ENCODE results near the gene DZANK1. TPM values are rescaled to one million over a fixed set of nuclear protein-coding genes. Genes with fewer than 3 reads are reported as not detected.
"Not testable (repeated sequence)": the region's sequence is repeated elsewhere in the genome, so short reads cannot be mapped to it uniquely, and the experiment has no call there.

The DZANK1 gene
- total RNA-seq: 1.2 and 1.5 TPM in 2 replicates

- intact Hi-C loops (cut with micrococcal nuclease): loop anchor here (1.0 to 2.0 kb wide), 7 partner anchors 30 to 962 kb away; partner anchors contain the start of genes MGME1, RBBP9, SEC23B and SMIM26
These were observed at the start of gene DZANK1, which contains the start of gene POLR3F for GRCh38 chr20:18466894-18467730. DZANK1 (minus strand) TSS chr20:18467030; CDS start chr20:18465358, 1,672 bp downstream. POLR3F (plus strand) TSS chr20:18467390; CDS start chr20:18467507, 117 bp downstream.

- intact Hi-C loops (cut with micrococcal nuclease): no loop called here
These were observed 49.1 kb upstream of the DZANK1 start for GRCh38 chr20:18515973-18516372.

DNA sequence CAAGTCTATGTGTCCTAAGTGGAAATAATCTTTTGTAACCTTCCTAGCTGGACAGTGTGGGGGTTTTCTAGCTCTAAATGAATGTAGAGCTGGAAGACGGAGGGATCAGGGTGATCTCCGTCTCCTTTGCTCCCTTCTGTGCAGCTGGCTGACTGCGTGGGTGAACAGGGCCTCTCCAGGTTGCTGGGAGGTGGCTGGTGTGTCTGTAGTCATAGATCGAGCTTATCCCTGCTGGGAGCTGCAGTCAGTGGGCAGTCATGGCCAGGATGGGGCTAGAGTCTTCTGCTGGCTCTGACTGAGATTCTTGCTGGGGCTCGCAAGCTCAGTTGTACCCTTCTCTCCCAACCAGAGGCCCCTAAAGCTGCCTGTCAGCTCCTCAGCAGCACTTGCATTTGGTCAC lies 47.3 kb upstream of the DZANK1 start:
- intact Hi-C loops (cut with micrococcal nuclease): no loop called here

DNA sequence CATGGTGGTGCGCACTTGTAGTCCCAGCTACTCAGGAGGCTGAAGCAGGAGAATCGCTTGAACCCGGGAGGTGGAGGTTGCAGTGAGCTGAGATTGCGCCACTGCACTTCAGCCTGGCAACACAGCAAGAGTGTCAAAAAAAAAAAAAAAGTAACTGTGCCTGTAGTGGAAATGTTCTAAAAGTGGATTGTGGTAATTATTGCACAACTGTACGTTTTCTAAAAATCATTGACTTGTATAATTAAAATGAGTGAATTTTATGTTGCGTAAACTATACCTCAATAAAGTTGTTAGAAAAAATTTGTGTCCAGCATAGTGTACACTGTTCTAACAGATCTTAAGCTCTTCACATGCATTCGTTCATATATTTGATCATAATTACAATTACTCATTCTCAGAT lies 46.4 kb upstream of the DZANK1 start:
- intact Hi-C loops (cut with micrococcal nuclease): no loop called here

- intact Hi-C loops (cut with micrococcal nuclease): no loop called here
These were observed 44.7 kb upstream of the DZANK1 start for GRCh38 chr20:18511571-18511970.

- intact Hi-C loops (cut with micrococcal nuclease): loop anchor here (1.0 to 5.0 kb wide), 11 partner anchors 10 to 1002 kb away; partner anchors contain the start of genes DZANK1, KAT14, PET117 and POLR3F
These were observed 40.7 kb upstream of the DZANK1 start, which contains the start of gene SEC23B for GRCh38 chr20:18507218-18508191. SEC23B (plus strand) TSS chr20:18507940; CDS start chr20:18510836, 2,896 bp downstream.

- intact Hi-C loops (cut with micrococcal nuclease): loop anchor here (1.0 to 5.0 kb wide), 11 partner anchors 9 to 1001 kb away; partner anchors contain the start of genes DZANK1, KAT14, PET117 and POLR3F
These were observed 39.9 kb upstream of the DZANK1 start for GRCh38 chr20:18506744-18507143.

DNA sequence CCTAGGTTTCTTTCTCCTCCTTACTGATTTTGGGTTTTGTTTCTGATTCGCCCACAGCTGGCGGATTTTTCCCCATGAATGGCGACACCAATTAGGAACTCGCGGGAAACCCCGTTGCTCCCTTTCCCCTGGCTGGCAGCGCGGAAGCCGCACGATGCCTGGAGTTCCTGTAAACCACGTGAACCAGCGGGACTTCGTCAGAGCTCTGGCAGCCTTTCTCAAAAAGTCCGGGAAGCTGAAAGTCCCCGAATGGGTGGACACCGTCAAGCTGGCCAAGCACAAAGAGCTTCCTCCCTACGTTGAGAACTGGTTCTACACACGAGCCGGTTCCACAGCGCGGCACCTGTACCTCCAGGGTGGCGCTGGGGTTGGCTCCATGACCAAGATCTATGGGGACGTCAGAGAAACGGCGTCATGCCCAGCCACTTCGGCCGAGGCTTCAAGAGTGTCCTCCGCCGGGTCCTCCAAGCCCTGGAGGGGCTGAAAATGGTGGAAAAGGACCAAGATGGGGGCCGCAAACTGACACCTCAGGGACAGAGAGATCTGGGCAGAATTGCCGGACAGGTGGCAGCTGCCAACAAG lies 37.7 kb upstream of the DZANK1 start:
- intact Hi-C loops (cut with micrococcal nuclease): loop anchor here (5.0 kb wide), 1 partner anchor 92 kb away; no protein-coding TSS in a partner anchor

GRCh38 chr20:18501672-18502071 lies 34.8 kb upstream of the DZANK1 start:
- intact Hi-C loops (cut with micrococcal nuclease): not testable (repeated sequence)

GRCh38 chr20:18497603-18498002 lies 30.8 kb upstream of the DZANK1 start:
- intact Hi-C loops (cut with micrococcal nuclease): loop anchor here (1.0 to 10.0 kb wide), 4 partner anchors 10 to 1517 kb away; partner anchors contain the start of genes DZANK1, NAA20, POLR3F and SEC23B

DNA sequence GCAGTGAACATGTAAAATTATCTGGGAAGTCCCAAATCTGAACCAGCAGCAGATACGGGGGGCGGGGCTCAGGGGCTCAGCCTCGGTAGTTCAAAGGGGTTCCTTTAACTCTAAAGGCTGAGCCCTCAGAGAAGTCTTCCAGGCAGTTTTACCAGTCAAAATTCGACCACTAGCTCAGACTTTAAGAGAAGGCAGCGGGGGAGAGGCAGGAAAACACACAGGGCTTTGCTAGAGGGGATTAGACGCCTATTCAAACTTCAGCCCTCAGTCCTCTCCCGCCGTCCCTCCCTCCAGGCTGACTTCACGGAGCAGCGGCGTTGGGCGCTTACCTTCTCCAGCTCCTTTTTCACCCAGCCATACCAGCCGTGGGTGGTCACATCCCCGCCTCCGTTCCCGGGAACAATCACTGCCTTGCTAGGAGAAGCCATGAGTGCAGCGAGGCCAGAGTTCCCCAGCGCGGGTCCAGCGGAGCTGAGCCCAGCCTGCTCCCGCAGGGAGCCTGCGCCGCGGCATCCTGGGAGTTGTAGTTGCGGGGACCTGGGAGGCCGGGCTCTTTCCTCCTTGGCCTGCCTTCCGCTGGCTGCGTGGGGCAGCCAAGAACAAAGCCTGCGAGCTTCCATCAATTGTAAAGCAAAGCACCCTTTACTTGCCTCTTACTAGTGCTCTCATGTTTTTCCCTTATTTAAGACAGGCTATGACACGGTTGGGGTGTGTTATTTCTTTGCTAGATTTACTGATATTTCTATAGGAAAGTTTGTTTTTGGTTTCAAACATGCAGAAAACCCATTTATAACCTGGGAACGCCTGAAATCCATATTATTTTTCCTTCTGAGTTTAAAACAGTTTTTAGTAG lies 30.1 kb upstream of the DZANK1 start, which contains the start of gene RBBP9:
TSS of gene RBBP9 (minus strand) at position 486 of the 853 bp plus-strand sequence. CDS start at position 428, 58 bp downstream.
- intact Hi-C loops (cut with micrococcal nuclease): loop anchor here (1.0 to 10.0 kb wide), 4 partner anchors 10 to 1518 kb away; partner anchors contain the start of genes DZANK1, NAA20, POLR3F and SEC23B

- intact Hi-C loops (cut with micrococcal nuclease): loop anchor here (2.0 to 10.0 kb wide), 2 partner anchors 207 to 1519 kb away; partner anchors contain the start of genes NAA20 and ZNF133
These were observed 29.2 kb upstream of the DZANK1 start for GRCh38 chr20:18496042-18496441.

- intact Hi-C loops (cut with micrococcal nuclease): no loop called here
These were observed 21.5 kb upstream of the DZANK1 start for GRCh38 chr20:18488301-18488700.

GRCh38 chr20:18481596-18481995 lies 14.8 kb upstream of the DZANK1 start:
- intact Hi-C loops (cut with micrococcal nuclease): no loop called here

DNA sequence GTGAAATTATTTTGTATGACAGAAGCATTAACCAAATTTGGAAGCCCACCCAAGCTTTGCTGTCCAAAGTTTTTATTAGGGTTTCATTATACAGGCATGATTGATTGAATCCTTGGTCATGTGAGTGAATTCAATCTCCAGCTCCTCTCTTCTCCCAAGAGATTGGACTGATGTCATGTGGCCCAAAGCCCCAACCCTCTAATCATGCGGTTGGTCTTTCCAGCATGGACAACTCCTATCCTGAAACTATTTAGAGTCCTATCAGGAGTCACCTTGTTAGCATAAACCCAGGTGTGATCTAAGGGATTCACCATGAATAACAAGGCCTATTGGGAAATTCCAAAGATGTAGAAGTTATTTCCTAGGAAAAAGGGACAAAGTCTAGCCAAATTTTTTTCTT lies 11.0 kb upstream of the DZANK1 start:
- intact Hi-C loops (cut with micrococcal nuclease): no loop called here

GRCh38 chr20:18477218-18477617 lies 10.4 kb upstream of the DZANK1 start:
- intact Hi-C loops (cut with micrococcal nuclease): no loop called here

- intact Hi-C loops (cut with micrococcal nuclease): loop anchor here (2.0 kb wide), 2 partner anchors 498 to 962 kb away; partner anchors contain the start of genes MGME1 and SNX5
These were observed 296 bp downstream of the DZANK1 start for GRCh38 chr20:18466574-18466893.

- intact Hi-C loops (cut with micrococcal nuclease): loop anchor here (2.0 kb wide), 2 partner anchors 497 to 961 kb away; partner anchors contain the start of genes MGME1 and SNX5
These were observed 1.2 kb downstream of the DZANK1 start for GRCh38 chr20:18465536-18466200.

DNA sequence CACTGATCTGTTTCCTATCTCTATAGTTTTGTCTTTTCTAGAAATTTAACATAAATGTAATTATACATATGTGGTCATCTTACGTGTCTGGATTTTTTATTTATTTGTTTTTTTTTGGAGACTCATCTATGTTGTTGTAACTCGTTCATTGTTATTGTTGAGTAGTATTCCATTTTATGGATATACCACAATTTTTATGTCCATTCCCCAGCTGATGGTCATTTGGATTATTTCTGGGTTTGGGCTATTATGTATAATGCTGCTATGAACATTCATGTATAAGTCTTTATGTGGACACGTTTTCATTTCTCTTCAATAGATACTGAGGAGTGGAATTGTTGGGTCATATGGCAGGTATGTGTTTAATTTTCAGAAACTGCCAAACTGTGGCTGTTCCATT lies 10.2 kb downstream of the DZANK1 start:
- intact Hi-C loops (cut with micrococcal nuclease): no loop called here
